Panc1 (cell line): ENCODE results near the gene CYP26C1. TPM values are rescaled to one million over a fixed set of nuclear protein-coding genes. Genes with fewer than 3 reads are reported as not detected.

Experiments used
- ATAC-seq: fragments of 200-7000 bp; cut with Tn5 transposase; 2 replicates; pipeline ENCODE4 v1.9.1; 2020; ENCODE audit warnings: mild to moderate bottlenecking, moderate library complexity
- BruUV-seq: library from RNA; stranded (reverse); fragments of 400-500 nt; replicated peaks from 2 replicates; lab custom pipeline; 2021; lab: Mats Ljungman, UMichigan
- CTCF ChIA-PET: fragments of 300-600 bp; sonication (Branson Sonifier 250); formaldehyde crosslinking; loops from one replicate; lab custom pipeline; 2022; ENCODE audit warnings: antibody characterized with exemption; lab: Charles Lee
- POLR2A ChIA-PET: fragments of 300-600 bp; sonication (Branson Sonifier 250); formaldehyde crosslinking; loops from one replicate; lab custom pipeline; 2022; ENCODE audit warnings: antibody characterized with exemption; lab: Charles Lee
- DNase-seq: peaks from one replicate; pipeline ENCODE4 v3.0.0-alpha.2; 2010; ENCODE audit warnings: low read depth, low spot score
- H3K27ac ChIP-seq: 2 replicates; pipeline ENCODE4 v1.5.1; 2011; ENCODE audit warnings: mild to moderate bottlenecking, low read length, inconsistent platforms
- H3K27me3 ChIP-seq: fragments of 200-500 bp; sonication (Bioruptor generic); 2 replicates; pipeline ENCODE4 v1.6.0; 2014; ENCODE audit warnings: low read length, inconsistent platforms; ENCODE audit not compliant: control insufficient read depth, insufficient read depth
- H3K36me3 ChIP-seq: fragments of 200-500 bp; sonication (Bioruptor generic); 2 replicates; pipeline ENCODE4 v1.5.1; 2014; ENCODE audit warnings: inconsistent platforms, mild to moderate bottlenecking, low read length, moderate library complexity; ENCODE audit not compliant: control insufficient read depth, insufficient read depth
- H3K4me1 ChIP-seq: 2 replicates; pipeline ENCODE4 v1.5.1; 2011; ENCODE audit warnings: inconsistent platforms, mild to moderate bottlenecking, low read length, moderate library complexity; ENCODE audit not compliant: control insufficient read depth, insufficient read depth
- H3K4me3 ChIP-seq, 2 experiments: 2 replicates each; pipeline ENCODE4 v1.5.1; 2011 to 2012; ENCODE audit warnings: low read depth in 2 of 2, low read length in 2 of 2, mild to moderate bottlenecking in 2 of 2, inconsistent platforms in 1 of 2, moderate library complexity in 1 of 2
- H3K9me3 ChIP-seq: fragments of 200-500 bp; sonication (Bioruptor generic); 2 replicates; pipeline ENCODE4 v1.5.1; 2014; ENCODE audit warnings: low read depth, mild to moderate bottlenecking, inconsistent platforms, low read length, moderate library complexity; ENCODE audit not compliant: control insufficient read depth, insufficient read depth
- POLR2AphosphoS5 ChIP-seq: IDR thresholded peaks from 2 replicates; pipeline ENCODE4 v1.6.1; 2012; ENCODE audit warnings: mild to moderate bottlenecking, low read depth, low read length, moderate library complexity
- SIN3A ChIP-seq: IDR thresholded peaks from 2 replicates; pipeline ENCODE4 v1.6.1; 2012; ENCODE audit warnings: low read depth, mild to moderate bottlenecking, low read length, moderate library complexity, borderline replicate concordance; ENCODE audit not compliant: insufficient read depth
- TCF7L2 ChIP-seq: IDR thresholded peaks from 2 replicates; pipeline ENCODE4 v1.6.1; 2011; ENCODE audit warnings: mild to moderate bottlenecking, low read depth, low read length, inconsistent platforms
- in situ Hi-C: cut with HindIII; loops from 2 replicates; pipeline ENCODE4 v1.10.0; 2016; ENCODE audit warnings: low sequenced_read_pairs, low pct_unique_long_range_greater_than_20kb
- intact Hi-C: fragments of 100-400 bp; cut with micrococcal nuclease; formaldehyde crosslinking; loops from one replicate; pipeline ENCODE4 v1.10.0; 2022; ENCODE audit not compliant: unreplicated experiment
- total RNA-seq: library from RNA; stranded (reverse); gene quantifications from one replicate; pipeline ENCODE4 v1.2.1, GENCODE V29; 2021; ENCODE audit not compliant: unreplicated experiment
- TF ChIP-seq, protein P1 (sequence below), 2 experiments: IDR thresholded peaks; 2 replicates each; pipeline ENCODE4 v1.6.1; 2011 to 2012; ENCODE audit warnings: low read depth in 2 of 2, control low read depth in 1 of 2, low read length in 1 of 2, mild to moderate bottlenecking in 1 of 2, moderate library complexity in 1 of 2; ENCODE audit not compliant: insufficient read depth in 1 of 2
- TF ChIP-seq, protein P2 (sequence below): fragments of 450-650 bp; IDR thresholded peaks from 2 replicates; pipeline ENCODE4 v1.5.1; 2017; ENCODE audit warnings: mild to moderate bottlenecking

Gene CYP26C1
- total RNA-seq, 1 experiment from 2014 or later = 1.1 TPM

DNA sequence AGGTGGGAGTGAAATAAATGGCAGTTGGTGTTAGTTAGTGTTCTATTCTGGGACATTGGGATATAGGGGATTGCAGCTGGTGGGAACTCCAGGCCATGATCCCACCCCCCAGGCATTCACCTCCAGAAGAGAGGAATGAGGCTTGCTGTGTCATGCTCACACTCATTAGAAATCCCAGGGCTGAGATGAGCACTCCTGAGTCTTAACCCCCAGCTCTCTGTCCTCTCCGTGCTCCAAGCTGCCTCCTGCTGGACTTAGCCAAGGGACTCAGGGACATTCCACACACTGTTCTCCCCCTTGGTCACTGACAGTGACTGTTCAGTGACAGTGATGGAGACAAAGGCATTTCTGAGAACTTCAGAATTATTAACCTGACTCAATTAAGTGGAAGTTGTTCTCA, 34.6 kb downstream of the CYP26C1 start:
- CTCF ChIA-PET = no interaction called here

DNA sequence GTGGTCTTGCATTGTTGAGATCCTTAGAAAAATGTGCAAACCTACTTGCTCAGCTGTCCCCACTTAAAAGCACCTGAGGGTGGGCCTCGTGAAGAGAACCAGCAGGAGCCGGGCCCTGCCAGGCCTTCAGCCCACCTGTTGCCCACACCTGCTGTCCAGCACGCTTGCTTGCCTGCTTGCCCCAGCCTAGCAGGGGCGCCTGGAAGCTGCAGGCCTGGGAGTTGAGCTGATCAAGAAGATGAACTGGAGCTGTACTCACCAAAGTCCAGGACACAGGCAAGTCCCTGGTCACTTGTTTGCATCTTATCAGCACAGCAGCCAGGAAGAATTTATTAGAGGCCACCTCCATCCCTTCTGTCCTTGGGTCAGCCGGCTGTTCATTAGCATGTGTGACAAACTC, 36.3 kb downstream of the CYP26C1 start:
- in situ Hi-C loops = no loop called here
- Histone ChIP-seq H3K27me3 (no peaks in the 10 kb centered on the region), H3K36me3 (no peaks in the 10 kb centered on the region), H3K4me3 (no peak overlapping the region), H3K4me1 (no peaks in the 10 kb centered on the region), H3K9me3 (no peaks in the 10 kb centered on the region), H3K27ac (no peak overlapping the region)
- no TSS peak for BruUV-seq
- ChIA-PET POLR2A (no interaction called here), CTCF (no interaction called here)
- no peak for TF ChIP-seq TCF7L2
- TF ChIP-seq POLR2AphosphoS5 = no peak
- intact Hi-C loops = no loop called here
- DNase-seq (no peak), ATAC-seq (no peak)

More for the DNA sequence above, 34.6 kb downstream of the CYP26C1 start:
- POLR2A ChIA-PET = no interaction called here
- BruUV-seq = no TSS peak
- H3K27me3 ChIP-seq = no peaks in the 10 kb centered on the region
- TF ChIP-seq POLR2AphosphoS5 (no peak), SIN3A (no peak), TCF7L2 (no peak)
- TF ChIP-seq, protein P1, sequence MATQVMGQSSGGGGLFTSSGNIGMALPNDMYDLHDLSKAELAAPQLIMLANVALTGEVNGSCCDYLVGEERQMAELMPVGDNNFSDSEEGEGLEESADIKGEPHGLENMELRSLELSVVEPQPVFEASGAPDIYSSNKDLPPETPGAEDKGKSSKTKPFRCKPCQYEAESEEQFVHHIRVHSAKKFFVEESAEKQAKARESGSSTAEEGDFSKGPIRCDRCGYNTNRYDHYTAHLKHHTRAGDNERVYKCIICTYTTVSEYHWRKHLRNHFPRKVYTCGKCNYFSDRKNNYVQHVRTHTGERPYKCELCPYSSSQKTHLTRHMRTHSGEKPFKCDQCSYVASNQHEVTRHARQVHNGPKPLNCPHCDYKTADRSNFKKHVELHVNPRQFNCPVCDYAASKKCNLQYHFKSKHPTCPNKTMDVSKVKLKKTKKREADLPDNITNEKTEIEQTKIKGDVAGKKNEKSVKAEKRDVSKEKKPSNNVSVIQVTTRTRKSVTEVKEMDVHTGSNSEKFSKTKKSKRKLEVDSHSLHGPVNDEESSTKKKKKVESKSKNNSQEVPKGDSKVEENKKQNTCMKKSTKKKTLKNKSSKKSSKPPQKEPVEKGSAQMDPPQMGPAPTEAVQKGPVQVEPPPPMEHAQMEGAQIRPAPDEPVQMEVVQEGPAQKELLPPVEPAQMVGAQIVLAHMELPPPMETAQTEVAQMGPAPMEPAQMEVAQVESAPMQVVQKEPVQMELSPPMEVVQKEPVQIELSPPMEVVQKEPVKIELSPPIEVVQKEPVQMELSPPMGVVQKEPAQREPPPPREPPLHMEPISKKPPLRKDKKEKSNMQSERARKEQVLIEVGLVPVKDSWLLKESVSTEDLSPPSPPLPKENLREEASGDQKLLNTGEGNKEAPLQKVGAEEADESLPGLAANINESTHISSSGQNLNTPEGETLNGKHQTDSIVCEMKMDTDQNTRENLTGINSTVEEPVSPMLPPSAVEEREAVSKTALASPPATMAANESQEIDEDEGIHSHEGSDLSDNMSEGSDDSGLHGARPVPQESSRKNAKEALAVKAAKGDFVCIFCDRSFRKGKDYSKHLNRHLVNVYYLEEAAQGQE (IDR thresholded peaks at IDR 0.05; ENCODE audit: insufficient read depth in 1 of 2, low read depth in 2 of 2, low read length in 1 of 2) = no peak
- TF ChIP-seq, protein P2, sequence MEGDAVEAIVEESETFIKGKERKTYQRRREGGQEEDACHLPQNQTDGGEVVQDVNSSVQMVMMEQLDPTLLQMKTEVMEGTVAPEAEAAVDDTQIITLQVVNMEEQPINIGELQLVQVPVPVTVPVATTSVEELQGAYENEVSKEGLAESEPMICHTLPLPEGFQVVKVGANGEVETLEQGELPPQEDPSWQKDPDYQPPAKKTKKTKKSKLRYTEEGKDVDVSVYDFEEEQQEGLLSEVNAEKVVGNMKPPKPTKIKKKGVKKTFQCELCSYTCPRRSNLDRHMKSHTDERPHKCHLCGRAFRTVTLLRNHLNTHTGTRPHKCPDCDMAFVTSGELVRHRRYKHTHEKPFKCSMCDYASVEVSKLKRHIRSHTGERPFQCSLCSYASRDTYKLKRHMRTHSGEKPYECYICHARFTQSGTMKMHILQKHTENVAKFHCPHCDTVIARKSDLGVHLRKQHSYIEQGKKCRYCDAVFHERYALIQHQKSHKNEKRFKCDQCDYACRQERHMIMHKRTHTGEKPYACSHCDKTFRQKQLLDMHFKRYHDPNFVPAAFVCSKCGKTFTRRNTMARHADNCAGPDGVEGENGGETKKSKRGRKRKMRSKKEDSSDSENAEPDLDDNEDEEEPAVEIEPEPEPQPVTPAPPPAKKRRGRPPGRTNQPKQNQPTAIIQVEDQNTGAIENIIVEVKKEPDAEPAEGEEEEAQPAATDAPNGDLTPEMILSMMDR = no peak
- in situ Hi-C loops = no loop called here
- no peak for ATAC-seq
- no peak overlapping the region for H3K27ac ChIP-seq
- H3K9me3 ChIP-seq = no peaks in the 10 kb centered on the region
- no peak overlapping the region for H3K4me3 ChIP-seq
- intact Hi-C loops = no loop called here
- no peaks in the 10 kb centered on the region for H3K36me3 ChIP-seq
- DNase-seq = no peak
- H3K4me1 ChIP-seq = no peaks in the 10 kb centered on the region

DNA sequence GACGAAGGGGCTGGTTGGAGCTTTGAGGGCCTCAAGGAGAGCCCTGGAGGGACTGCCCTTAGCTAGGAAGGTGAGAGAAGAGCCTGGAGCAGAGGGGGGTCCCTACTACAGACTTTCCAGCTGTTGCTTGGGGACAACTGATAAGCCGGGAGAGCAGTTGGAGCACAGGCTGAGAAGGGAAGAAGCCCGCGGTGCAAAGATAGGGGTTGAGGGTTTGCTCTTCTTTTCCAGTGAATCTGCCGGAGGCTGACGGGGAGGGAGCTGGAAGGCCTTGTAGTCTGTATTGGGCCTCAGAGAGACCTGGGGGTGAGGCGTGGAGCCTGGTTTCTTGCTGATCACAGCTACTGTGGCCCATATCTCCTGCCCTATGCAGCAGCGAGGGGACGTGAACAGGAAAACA, 36.8 kb downstream of the CYP26C1 start:
- ChIA-PET CTCF (no interaction called here), POLR2A (no interaction called here)
- Histone ChIP-seq H3K27ac (no peak overlapping the region), H3K36me3 (no peaks in the 10 kb centered on the region), H3K4me3 (no peak overlapping the region), H3K4me1 (no peaks in the 10 kb centered on the region), H3K27me3 (no peaks in the 10 kb centered on the region), H3K9me3 (no peaks in the 10 kb centered on the region)
- no peak for DNase-seq
- intact Hi-C loops = no loop called here
- BruUV-seq = no TSS peak
- in situ Hi-C loops = no loop called here
- no peak; the same call in 1 of the 2 replicates for ATAC-seq
- no peak for TF ChIP-seq SIN3A
- TF ChIP-seq TCF7L2 = no peak
- TF ChIP-seq, protein P2 = no peak
- TF ChIP-seq, protein P1 (IDR thresholded peaks at IDR 0.05; ENCODE audit: insufficient read depth in 1 of 2, low read depth in 2 of 2, low read length in 1 of 2) = no peak
- TF ChIP-seq POLR2AphosphoS5 = no peak
